Nephron (organoid): Measurements from ENCODE around the gene IMPG2.
A peak's percentile ranks its signal among the peaks of the same experiment; 100 is the strongest.

Experiments used
- H3K27ac Mint-ChIP-seq, 3 experiments: 2 replicates each; pipeline ENCODE4 v1.8.0; 2020; ENCODE audit warnings: mixed read lengths in 3 of 3, mild to moderate bottlenecking in 2 of 3, moderate library complexity in 1 of 3
- H3K27me3 Mint-ChIP-seq: 2 replicates; pipeline ENCODE4 v1.8.0; 2021; ENCODE audit warnings: low read depth, mild to moderate bottlenecking, moderate library complexity, mixed read lengths
- H3K36me3 Mint-ChIP-seq: 2 replicates; pipeline ENCODE4 v1.8.0; 2020; ENCODE audit warnings: low read depth, mixed read lengths
- H3K4me1 Mint-ChIP-seq: 2 replicates; pipeline ENCODE4 v1.8.0; 2020; ENCODE audit warnings: mixed read lengths
- H3K4me3 Mint-ChIP-seq, 3 experiments: 2 replicates each; pipeline ENCODE4 v1.8.0; 2020; ENCODE audit warnings: mild to moderate bottlenecking in 3 of 3, mixed read lengths in 3 of 3, moderate library complexity in 2 of 3
- H3K9me3 Mint-ChIP-seq: 2 replicates; pipeline ENCODE4 v1.8.0; 2020; ENCODE audit warnings: mixed read lengths
- CTCF ChIP-seq, 3 experiments: fragments of 200-600 bp; sonication (generic); IDR thresholded peaks; one replicate each; pipeline ENCODE4 v1.5.0; 2021; ENCODE audit warnings: antibody characterized with exemption in 3 of 3; ENCODE audit not compliant: unreplicated experiment in 3 of 3

The IMPG2 gene

GRCh38 chr3:101179637-101180036 is 140.7 kb downstream of the IMPG2 start:
- Mint-ChIP-seq H3K4me3 (no peak overlapping the region), H3K36me3 (no peaks in the 10 kb centered on the region), H3K4me1 (peaks cover 8% of the 10 kb centered on the region), H3K27me3 (no peaks in the 10 kb centered on the region), H3K9me3 (peaks cover 2% of the 10 kb centered on the region), H3K27ac (no peak overlapping the region)
- TF ChIP-seq CTCF (IDR thresholded peaks at IDR 0.05; ENCODE audit: unreplicated experiment in 3 of 3) = no peak

- H3K27me3 Mint-ChIP-seq = no peaks in the 10 kb centered on the region
- peaks cover 8% of the 10 kb centered on the region for H3K9me3 Mint-ChIP-seq
- no peak for TF ChIP-seq CTCF (IDR thresholded peaks at IDR 0.05; ENCODE audit: unreplicated experiment in 3 of 3)
- H3K36me3 Mint-ChIP-seq = no peaks in the 10 kb centered on the region
- peak overlapping the region in 2 of 3 experiments; percentile 46 to 49 for H3K27ac Mint-ChIP-seq
- H3K4me1 Mint-ChIP-seq = peaks cover 8% of the 10 kb centered on the region
- H3K4me3 Mint-ChIP-seq = no peak overlapping the region
Observed at GRCh38 chr3:101177577-101177976, 142.8 kb downstream of the IMPG2 start.
